NOMO-1 treated with DMSO at 0.1 percent for 48 hours (cell line): Measurements from ENCODE around the gene PRRT3.
A peak's percentile ranks its signal among the peaks of the same experiment; 100 is the strongest.
"Not testable (repeated sequence)": the region's sequence is repeated elsewhere in the genome, so short reads cannot be mapped to it uniquely, and the experiment has no call there.

Experiments
- DNase-seq: peaks from one replicate; lab custom pipeline; 2025; ENCODE audit not compliant: unreplicated experiment; lab: John Stamatoyannopoulos, UW

Gene PRRT3

GRCh38 chr3:9947025-9947995 lies 4.9 kb downstream of the PRRT3 start:
- no peak for DNase-seq

- DNase-seq = no peak
Observed at GRCh38 chr3:9946112-9947024, 5.8 kb downstream of the PRRT3 start.

- DNase-seq = no peak
Observed at GRCh38 chr3:9945358-9945757, 6.8 kb downstream of the PRRT3 start.

GRCh38 chr3:9944271-9944670 lies 7.9 kb downstream of the PRRT3 start:
- DNase-seq = no peak

- DNase-seq = no peak
Observed at GRCh38 chr3:9942934-9943690, 9.1 kb downstream of the PRRT3 start.

GRCh38 chr3:9942164-9942563 lies 10.0 kb downstream of the PRRT3 start:
- no peak for DNase-seq

GRCh38 chr3:9940746-9941145 lies 11.5 kb downstream of the PRRT3 start:
- no peak for DNase-seq

GRCh38 chr3:9939906-9940305 lies 12.3 kb downstream of the PRRT3 start:
- not testable (repeated sequence) for DNase-seq

- no peak for DNase-seq
Observed at GRCh38 chr3:9938966-9939365, 13.2 kb downstream of the PRRT3 start.

GRCh38 chr3:9937486-9938238 lies 14.5 kb downstream of the PRRT3 start:
- DNase-seq = no peak

GRCh38 chr3:9935966-9936510 lies 16.2 kb downstream of the PRRT3 start:
- no peak for DNase-seq

- DNase-seq = no peak
Observed at GRCh38 chr3:9934993-9935392, 17.2 kb downstream of the PRRT3 start.

- no peak for DNase-seq
Observed at GRCh38 chr3:9934235-9934621, 18.0 kb downstream of the PRRT3 start.

- peak; percentile 95 for DNase-seq
Observed at GRCh38 chr3:9933561-9934234, 18.5 kb downstream of the PRRT3 start, which contains the start of gene CRELD1. TSS of gene CRELD1 (plus strand) at chr3:9933834. CDS start at chr3:9934439, 605 bp downstream.

- DNase-seq = peak; percentile 72
Observed at GRCh38 chr3:9932843-9933560, 19.2 kb downstream of the PRRT3 start.

- DNase-seq = no peak
Observed at GRCh38 chr3:9932535-9932842, 19.7 kb downstream of the PRRT3 start.

GRCh38 chr3:9930804-9931418 lies 21.3 kb downstream of the PRRT3 start:
- DNase-seq = no peak

- DNase-seq = no peak
Observed at GRCh38 chr3:9928158-9928557, 24.1 kb downstream of the PRRT3 start.
